Right kidney (tissue), 1 donor: ENCODE measurements around the gene RPL26.

Experiments
- DNase-seq: peaks from one replicate; pipeline ENCODE4 v3.0.0-alpha.2; 2016

RPL26 gene

GRCh38 chr17:8332128-8332527 lies 50.9 kb downstream of the RPL26 start:
- DNase-seq: no peak
